Liver (tissue), 3 donors: ENCODE data around the gene SERPINA6.

ENCODE experiments used
- FOXA1 ChIP-seq: IDR thresholded peaks from 2 replicates; pipeline ENCODE4 v1.6.1; 2016; ENCODE audit warnings: antibody characterized with exemption
- GABPA ChIP-seq, 2 donors: IDR thresholded peaks in 1 of 2; conservative IDR thresholded peaks in 1 of 2; 2 replicates each; pipeline ENCODE4 v1.6.1; 2016; ENCODE audit warnings: antibody characterized with exemption in 2 of 2, mild to moderate bottlenecking in 1 of 2, moderate library complexity in 1 of 2
- HNF4A ChIP-seq, 2 donors: conservative IDR thresholded peaks; 2 replicates each; pipeline ENCODE4 v1.6.1; 2016; ENCODE audit warnings: antibody characterized with exemption in 2 of 2, mild to moderate bottlenecking in 2 of 2
- RAD21 ChIP-seq, 2 donors: IDR thresholded peaks; 2 replicates each; pipeline ENCODE4 v1.6.1; 2016; ENCODE audit warnings: antibody characterized with exemption in 2 of 2, mild to moderate bottlenecking in 2 of 2
- TAF1 ChIP-seq: conservative IDR thresholded peaks from 2 replicates; pipeline ENCODE4 v1.6.1; 2016; ENCODE audit warnings: antibody characterized with exemption, mild to moderate bottlenecking
- YY1 ChIP-seq: IDR thresholded peaks from 2 replicates; pipeline ENCODE4 v1.6.1; 2016; ENCODE audit warnings: antibody characterized with exemption, mild to moderate bottlenecking
- TF ChIP-seq, protein P1 (sequence below): fragments of 150-350 bp; IDR thresholded peaks from 2 replicates; pipeline ENCODE4 v1.5.1; 2017; ENCODE audit warnings: improper control_type of control experiment, low read depth, low read length; ENCODE audit not compliant: missing input control
- TF ChIP-seq, protein P2 (sequence below): IDR thresholded peaks from 2 replicates; pipeline ENCODE4 v1.6.1; 2016; ENCODE audit warnings: antibody characterized with exemption
- donor health status: healthy.
- donor health status: healthy.

DNA sequence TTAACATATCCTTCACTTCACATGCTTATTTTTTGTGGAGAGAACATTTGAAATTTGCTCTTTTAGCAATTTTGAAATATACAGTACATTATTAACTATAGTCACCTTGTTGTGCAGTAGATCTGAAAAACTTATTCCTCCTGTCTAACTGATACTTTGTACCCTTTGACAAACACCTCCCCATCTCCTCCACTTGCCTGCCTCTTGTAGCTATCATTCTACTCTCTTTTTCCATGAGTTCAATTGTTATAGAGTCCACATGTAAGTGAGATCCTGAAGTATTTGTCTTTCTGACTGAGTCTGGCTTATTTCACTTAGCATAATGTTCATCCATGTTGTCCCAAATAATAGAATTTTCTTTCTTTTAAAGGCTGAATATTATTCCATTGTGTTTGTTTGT is 9.5 kb upstream of the SERPINA6 start:
- TF ChIP-seq, protein P1, sequence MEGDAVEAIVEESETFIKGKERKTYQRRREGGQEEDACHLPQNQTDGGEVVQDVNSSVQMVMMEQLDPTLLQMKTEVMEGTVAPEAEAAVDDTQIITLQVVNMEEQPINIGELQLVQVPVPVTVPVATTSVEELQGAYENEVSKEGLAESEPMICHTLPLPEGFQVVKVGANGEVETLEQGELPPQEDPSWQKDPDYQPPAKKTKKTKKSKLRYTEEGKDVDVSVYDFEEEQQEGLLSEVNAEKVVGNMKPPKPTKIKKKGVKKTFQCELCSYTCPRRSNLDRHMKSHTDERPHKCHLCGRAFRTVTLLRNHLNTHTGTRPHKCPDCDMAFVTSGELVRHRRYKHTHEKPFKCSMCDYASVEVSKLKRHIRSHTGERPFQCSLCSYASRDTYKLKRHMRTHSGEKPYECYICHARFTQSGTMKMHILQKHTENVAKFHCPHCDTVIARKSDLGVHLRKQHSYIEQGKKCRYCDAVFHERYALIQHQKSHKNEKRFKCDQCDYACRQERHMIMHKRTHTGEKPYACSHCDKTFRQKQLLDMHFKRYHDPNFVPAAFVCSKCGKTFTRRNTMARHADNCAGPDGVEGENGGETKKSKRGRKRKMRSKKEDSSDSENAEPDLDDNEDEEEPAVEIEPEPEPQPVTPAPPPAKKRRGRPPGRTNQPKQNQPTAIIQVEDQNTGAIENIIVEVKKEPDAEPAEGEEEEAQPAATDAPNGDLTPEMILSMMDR = no peak
- TF ChIP-seq, protein P2, sequence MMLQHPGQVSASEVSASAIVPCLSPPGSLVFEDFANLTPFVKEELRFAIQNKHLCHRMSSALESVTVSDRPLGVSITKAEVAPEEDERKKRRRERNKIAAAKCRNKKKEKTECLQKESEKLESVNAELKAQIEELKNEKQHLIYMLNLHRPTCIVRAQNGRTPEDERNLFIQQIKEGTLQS = no peak
- TF ChIP-seq YY1 (no peak), TAF1 (no peak), HNF4A (conservative IDR thresholded peaks at IDR 0.05) (no peak), FOXA1 (no peak), RAD21 (IDR thresholded peaks at IDR 0.05) (no peak), GABPA (IDR thresholded peaks at IDR 0.05 in 1 of 2, conservative IDR thresholded peaks at IDR 0.05 in 1 of 2) (no peak)
